ENCODE measurements around the gene CAVIN4.

- TF ChIP-seq POLR2A (IDR thresholded peaks at IDR 0.05): no peak
- TF ChIP-seq, protein P1, sequence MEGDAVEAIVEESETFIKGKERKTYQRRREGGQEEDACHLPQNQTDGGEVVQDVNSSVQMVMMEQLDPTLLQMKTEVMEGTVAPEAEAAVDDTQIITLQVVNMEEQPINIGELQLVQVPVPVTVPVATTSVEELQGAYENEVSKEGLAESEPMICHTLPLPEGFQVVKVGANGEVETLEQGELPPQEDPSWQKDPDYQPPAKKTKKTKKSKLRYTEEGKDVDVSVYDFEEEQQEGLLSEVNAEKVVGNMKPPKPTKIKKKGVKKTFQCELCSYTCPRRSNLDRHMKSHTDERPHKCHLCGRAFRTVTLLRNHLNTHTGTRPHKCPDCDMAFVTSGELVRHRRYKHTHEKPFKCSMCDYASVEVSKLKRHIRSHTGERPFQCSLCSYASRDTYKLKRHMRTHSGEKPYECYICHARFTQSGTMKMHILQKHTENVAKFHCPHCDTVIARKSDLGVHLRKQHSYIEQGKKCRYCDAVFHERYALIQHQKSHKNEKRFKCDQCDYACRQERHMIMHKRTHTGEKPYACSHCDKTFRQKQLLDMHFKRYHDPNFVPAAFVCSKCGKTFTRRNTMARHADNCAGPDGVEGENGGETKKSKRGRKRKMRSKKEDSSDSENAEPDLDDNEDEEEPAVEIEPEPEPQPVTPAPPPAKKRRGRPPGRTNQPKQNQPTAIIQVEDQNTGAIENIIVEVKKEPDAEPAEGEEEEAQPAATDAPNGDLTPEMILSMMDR (IDR thresholded peaks at IDR 0.05 in 4 of 5, conservative IDR thresholded peaks at IDR 0.05 in 1 of 5): no peak
Measured at GRCh38 chr9:100575765-100576386, 2.0 kb upstream of the CAVIN4 start.

Measured in gastrocnemius medialis (tissue), 4 donors.